BJ (cell line): ENCODE results near the gene AFF1. TPM values are rescaled to one million over a fixed set of nuclear protein-coding genes. Genes with fewer than 3 reads are reported as not detected.

Experiments
- CTCF ChIA-PET: fragments of 350-600 bp; formaldehyde crosslinking; extraction: SDS; loops from one replicate; lab custom pipeline; 2021; ENCODE audit warnings: antibody characterized with exemption, inconsistent platforms; lab: Yijun Ruan, JAX
- POLR2A ChIA-PET: fragments of 300-600 bp; sonication (Branson Sonifier 250); formaldehyde crosslinking; extraction: SDS; loops from one replicate; lab custom pipeline; 2021; ENCODE audit warnings: antibody characterized with exemption; lab: Charles Lee
- DNase-seq: peaks from one replicate; pipeline ENCODE4 v3.0.0-alpha.2; 2011; ENCODE audit warnings: low read depth
- H3K27me3 ChIP-seq: 2 replicates; pipeline ENCODE4 v1.6.0; 2011; ENCODE audit warnings: low read length; ENCODE audit not compliant: control insufficient read depth, insufficient read depth
- H3K36me3 ChIP-seq: 2 replicates; pipeline ENCODE4 v1.5.1; 2011; ENCODE audit warnings: low read length; ENCODE audit not compliant: control insufficient read depth, insufficient read depth
- H3K4me3 ChIP-seq: 2 replicates; pipeline ENCODE4 v1.5.1; 2011; ENCODE audit warnings: low read depth, mild to moderate bottlenecking, control low read depth, low read length
- polyA plus RNA-seq: library from polyadenylated mRNA; depleted of rRNA; stranded (reverse); fragments of >200 nt; gene quantifications from 2 replicates; pipeline ENCODE4 v1.2.3, GENCODE V29; 2011
- TF ChIP-seq, protein P1 (sequence below): IDR thresholded peaks from 2 replicates; pipeline ENCODE4 v1.5.1; 2011; ENCODE audit warnings: low read depth, mild to moderate bottlenecking, control low read depth, inconsistent platforms, low read length, moderate library complexity; ENCODE audit not compliant: insufficient read depth

The AFF1 gene
- polyA plus RNA-seq, 1 experiment = 11.0 TPM

DNA sequence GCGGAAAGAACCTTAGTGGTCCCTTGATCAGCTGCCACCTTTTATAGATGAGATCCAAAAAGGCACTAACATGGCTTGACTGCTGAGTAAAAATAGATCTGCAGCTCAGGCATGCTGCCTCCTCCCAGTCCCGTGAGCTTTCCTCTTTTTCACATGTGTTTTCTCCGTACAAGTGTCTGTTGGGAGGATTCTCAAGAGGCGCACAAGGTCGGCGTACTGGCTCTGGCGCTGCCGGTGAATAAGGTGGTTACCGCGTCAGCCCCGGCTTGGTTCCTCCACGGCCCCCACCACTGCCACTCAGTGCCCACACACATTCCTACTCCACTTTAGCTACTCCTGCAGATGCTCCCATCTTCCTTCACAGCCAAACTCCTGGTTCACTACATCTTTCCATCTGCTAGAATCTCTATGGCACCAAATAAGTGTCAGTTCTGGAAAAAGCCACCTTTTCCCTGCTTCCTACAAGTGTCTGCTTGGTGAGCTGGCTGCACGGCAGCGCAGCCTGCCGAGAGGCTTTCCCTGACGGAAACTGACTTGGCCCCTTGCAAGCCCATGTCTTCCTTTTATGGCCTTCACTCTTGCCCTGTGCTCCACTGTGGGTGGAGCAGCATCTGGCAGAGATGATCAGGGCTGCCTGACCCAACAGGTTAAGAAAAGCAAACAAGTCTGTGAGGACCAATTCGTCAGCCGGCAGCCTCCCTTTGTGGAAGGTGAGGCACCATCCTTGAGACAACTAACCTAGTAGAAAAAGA is 185.8 kb downstream of the AFF1 start:
- POLR2A ChIA-PET = no interaction called here
- CTCF ChIA-PET = no interaction called here
- Histone ChIP-seq H3K4me3 (no peak overlapping the region), H3K36me3 (peaks cover under 1% of the 10 kb centered on the region; the same call in 1 of the 2 replicates), H3K27me3 (no peaks in the 10 kb centered on the region)
- TF ChIP-seq, protein P1, sequence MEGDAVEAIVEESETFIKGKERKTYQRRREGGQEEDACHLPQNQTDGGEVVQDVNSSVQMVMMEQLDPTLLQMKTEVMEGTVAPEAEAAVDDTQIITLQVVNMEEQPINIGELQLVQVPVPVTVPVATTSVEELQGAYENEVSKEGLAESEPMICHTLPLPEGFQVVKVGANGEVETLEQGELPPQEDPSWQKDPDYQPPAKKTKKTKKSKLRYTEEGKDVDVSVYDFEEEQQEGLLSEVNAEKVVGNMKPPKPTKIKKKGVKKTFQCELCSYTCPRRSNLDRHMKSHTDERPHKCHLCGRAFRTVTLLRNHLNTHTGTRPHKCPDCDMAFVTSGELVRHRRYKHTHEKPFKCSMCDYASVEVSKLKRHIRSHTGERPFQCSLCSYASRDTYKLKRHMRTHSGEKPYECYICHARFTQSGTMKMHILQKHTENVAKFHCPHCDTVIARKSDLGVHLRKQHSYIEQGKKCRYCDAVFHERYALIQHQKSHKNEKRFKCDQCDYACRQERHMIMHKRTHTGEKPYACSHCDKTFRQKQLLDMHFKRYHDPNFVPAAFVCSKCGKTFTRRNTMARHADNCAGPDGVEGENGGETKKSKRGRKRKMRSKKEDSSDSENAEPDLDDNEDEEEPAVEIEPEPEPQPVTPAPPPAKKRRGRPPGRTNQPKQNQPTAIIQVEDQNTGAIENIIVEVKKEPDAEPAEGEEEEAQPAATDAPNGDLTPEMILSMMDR = no peak
- no peak for DNase-seq

DNA sequence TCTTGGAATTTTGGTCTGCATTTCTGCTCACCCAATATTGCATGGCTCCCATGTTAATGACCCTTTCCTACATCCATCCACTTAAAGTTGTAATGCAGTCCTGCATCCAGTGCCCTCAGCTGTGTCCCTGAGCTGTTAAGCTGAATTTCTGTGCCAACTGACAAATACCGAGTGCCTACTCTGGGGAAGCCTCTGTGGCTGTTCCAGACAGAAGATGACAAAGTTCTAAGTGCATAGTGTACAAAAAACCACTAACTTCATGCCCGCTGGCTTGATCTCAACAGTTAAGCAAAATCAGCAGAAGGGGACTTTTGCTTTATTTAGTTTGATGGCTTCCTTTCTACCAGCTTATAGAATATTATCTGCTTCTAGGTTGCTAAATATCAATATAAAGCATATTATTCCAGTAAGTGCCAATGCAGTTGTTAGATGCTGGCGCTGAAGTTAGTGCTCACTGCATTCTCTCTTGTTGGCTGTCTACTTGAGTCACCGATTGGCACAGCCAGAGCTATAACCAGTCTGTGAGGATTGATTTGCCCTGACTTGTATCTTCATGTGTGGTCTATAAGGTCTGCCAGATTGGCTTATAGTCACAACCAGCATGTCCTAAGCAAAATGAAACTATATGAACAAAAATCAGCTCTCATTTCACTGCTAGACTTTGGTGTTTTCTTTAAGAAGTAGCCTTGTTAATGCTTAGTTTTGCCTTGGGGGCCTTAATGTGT is 186.7 kb downstream of the AFF1 start:
- CTCF ChIA-PET = no interaction called here
- Histone ChIP-seq H3K36me3 (peaks cover 7% of the 10 kb centered on the region), H3K27me3 (no peaks in the 10 kb centered on the region), H3K4me3 (no peak overlapping the region)
- POLR2A ChIA-PET = no interaction called here
- TF ChIP-seq, protein P1 = no peak
- no peak for DNase-seq

DNA sequence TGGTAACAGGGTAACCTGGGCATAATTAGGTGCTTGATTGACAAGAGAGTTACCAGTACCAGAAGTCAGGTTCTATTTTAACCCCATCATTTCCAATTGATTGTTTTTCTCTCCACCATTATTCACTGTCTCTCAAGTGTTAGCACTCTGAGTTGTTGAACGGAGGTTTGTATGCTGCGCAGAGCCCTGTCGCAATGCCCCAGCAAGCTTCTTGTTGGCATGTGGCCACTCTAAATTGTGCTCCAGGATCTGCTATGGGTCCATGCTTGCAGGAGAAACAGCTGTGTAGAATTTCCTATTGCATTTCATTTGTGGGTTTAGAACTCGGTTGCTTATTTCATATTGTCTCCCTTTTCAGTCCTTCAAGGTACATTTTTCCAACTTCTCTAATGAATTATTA is 187.4 kb downstream of the AFF1 start:
- CTCF ChIA-PET = no interaction called here
- TF ChIP-seq, protein P1 = no peak
- H3K4me3 ChIP-seq = no peak overlapping the region
- POLR2A ChIA-PET = no interaction called here
- no peaks in the 10 kb centered on the region for H3K27me3 ChIP-seq
- H3K36me3 ChIP-seq = peaks cover 7% of the 10 kb centered on the region
- DNase-seq = no peak

DNA sequence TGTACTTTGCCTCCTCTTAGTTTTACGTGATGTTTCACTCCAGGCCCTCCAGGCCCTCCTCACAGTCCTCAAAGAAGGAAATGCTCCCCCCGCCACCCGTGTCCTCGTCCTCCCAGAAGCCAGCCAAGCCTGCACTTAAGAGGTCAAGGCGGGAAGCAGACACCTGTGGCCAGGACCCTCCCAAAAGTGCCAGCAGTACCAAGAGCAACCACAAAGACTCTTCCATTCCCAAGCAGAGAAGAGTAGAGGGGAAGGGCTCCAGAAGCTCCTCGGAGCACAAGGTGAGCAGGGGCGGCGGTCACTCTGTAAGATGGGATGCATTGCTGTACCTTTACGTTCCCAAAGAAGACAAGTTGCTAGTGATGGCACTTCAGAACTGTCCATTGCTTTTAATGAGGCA is 191.2 kb downstream of the AFF1 start:
- Histone ChIP-seq H3K4me3 (no peak overlapping the region), H3K27me3 (no peaks in the 10 kb centered on the region), H3K36me3 (peaks cover 14% of the 10 kb centered on the region)
- DNase-seq = no peak
- POLR2A ChIA-PET = no interaction called here
- TF ChIP-seq, protein P1 = no peak
- CTCF ChIA-PET = interaction anchor here (0.6 to 1.4 kb wide), 4 partner anchors 9 to 180 kb away, joined by 3 to 4 read pairs (median 3); no protein-coding TSS in a partner anchor

DNA sequence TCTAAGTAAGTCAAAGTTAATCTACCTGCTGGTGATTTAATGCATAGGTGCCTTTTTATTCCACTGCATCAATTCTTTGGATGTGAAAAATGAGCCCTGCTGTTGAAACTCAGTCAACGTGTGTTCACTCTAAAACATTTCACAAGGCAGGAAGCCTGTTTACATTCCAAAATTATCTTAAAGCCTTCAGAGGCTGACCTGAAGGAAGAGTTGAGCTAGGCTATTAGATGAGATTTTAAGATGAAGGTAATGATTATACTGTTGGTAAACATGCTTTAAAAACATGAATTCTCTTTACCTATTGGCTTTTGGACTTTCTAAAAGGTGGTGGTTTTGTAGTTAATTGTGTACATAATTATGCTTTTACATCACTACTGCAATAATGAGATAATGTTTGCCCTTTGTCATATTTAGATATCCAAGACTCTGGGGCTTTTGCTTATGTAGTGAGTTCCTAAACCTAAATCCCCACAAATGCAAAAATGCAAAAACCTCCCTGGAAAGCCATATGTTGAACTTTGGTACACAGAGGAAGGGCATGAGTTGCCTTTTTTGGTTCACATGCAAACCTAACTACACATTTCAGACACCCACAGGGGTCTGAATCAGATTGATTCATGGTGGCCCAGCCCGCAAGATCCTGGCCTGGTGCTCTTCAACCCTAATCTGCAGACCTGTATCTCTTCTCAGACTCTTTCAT is 193.3 kb downstream of the AFF1 start:
- TF ChIP-seq, protein P1 = no peak
- POLR2A ChIA-PET = no interaction called here
- Histone ChIP-seq H3K4me3 (no peak overlapping the region), H3K27me3 (no peaks in the 10 kb centered on the region), H3K36me3 (peaks cover 14% of the 10 kb centered on the region)
- CTCF ChIA-PET = interaction anchor here (1.1 kb wide), 1 partner anchor 23 kb away, joined by 3 read pairs; no protein-coding TSS in a partner anchor
- no peak for DNase-seq
